Body of pancreas (tissue), 4 donors: ENCODE data around the gene SLC35F4. TPM values are rescaled to one million over a fixed set of nuclear protein-coding genes. Genes with fewer than 3 reads are reported as not detected.

ENCODE experiments used
- ATAC-seq: fragments of 150-250 bp; one replicate; pipeline ENCODE4 v1.9.1; 2016
- DNase-seq, 4 donors: peaks; one replicate each; pipeline ENCODE4 v3.0.0-alpha.2; 2019
- H3K27ac ChIP-seq, 4 donors: fragments of 200-600 bp; sonication (generic); 1 replicate in 3 of 4; 2 replicates in 1 of 4; pipeline versions ENCODE4 v1.5.1 to v1.6.1; 2016 to 2019; ENCODE audit warnings: mild to moderate bottlenecking in 1 of 4, mixed read lengths in 1 of 4, moderate library complexity in 1 of 4
- H3K27me3 ChIP-seq, 2 donors: fragments of 200-600 bp; sonication (generic); one replicate each; pipeline ENCODE4 v1.6.0; 2016; ENCODE audit warnings: mild to moderate bottlenecking in 1 of 2
- H3K36me3 ChIP-seq, 2 donors: fragments of 200-600 bp; sonication (generic); replicated peaks in 1 of 2; 2 replicates each; pipeline ENCODE4 v1.5.1; 2016; ENCODE audit warnings: low read depth in 2 of 2; ENCODE audit not compliant: insufficient read depth in 1 of 2
- H3K4me1 ChIP-seq: fragments of 200-600 bp; sonication (generic); one replicate; pipeline ENCODE4 v1.6.0; 2016
- H3K4me3 ChIP-seq, 2 donors: fragments of 200-600 bp; sonication (generic); 1 replicate in 1 of 2; 2 replicates in 1 of 2; pipeline ENCODE4 v1.5.1; 2016 to 2019
- H3K9me3 ChIP-seq, 3 donors: fragments of 200-600 bp; sonication (generic); 1 replicate in 2 of 3; 2 replicates in 1 of 3; pipeline ENCODE4 v1.5.1; 2016
- CTCF ChIP-seq, 7 experiments: fragments of 450-650 bp in 4 of 7; fragments of 200-600 bp in 3 of 7; sonication (generic) in 3 of 7; IDR thresholded peaks; one replicate each; pipeline ENCODE4 v1.5.1; 2016 to 2019; ENCODE audit warnings: antibody characterized with exemption in 7 of 7
- POLR2A ChIP-seq, 3 donors: fragments of 450-650 bp; IDR thresholded peaks; one replicate each; pipeline ENCODE4 v1.6.1; 2016; ENCODE audit warnings: antibody characterized with exemption in 3 of 3, mild to moderate bottlenecking in 2 of 3
- WGBS, 2 donors: methylation state at CpG; one replicate each; pipeline ENCODE4 v1.1.5; 2017; 5-methylcytosine and 5-hydroxymethylcytosine counted together
- intact Hi-C: fragments of 100-400 bp; cut with DNase I; formaldehyde crosslinking; loops from one replicate; pipeline ENCODE4 v1.15.1; 2023
- total RNA-seq, 2 donors: library from RNA; depleted of rRNA; stranded (reverse); fragments of >200 nt; gene quantifications; one replicate each; pipeline ENCODE4 v1.1.0, GENCODE V29; 2016

Gene SLC35F4
- total RNA-seq, 2 donors from 2014 or later: not detected

DNA sequence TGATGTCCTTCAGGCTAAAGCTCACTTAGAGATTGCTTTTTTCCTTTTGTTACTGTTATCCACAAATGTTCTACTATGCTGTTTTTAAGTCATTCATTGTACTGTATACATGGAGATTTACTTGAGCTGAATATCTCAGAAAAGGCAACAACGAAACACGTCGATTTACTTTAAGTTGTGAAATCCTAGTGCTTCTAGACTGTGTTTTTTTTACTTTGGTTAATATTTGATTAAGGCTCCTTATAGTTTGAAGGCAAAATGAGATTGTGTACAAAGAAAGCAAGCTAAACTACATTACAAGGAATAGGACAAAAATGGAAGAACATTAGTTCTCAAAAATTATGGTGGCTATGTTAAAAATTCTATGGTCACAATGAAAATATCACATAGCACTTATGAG is 114.5 kb downstream of the SLC35F4 start:
- H3K4me3 ChIP-seq: no peak overlapping the region
- no peaks in the 10 kb centered on the region for H3K27me3 ChIP-seq
- no peak overlapping the region for H3K27ac ChIP-seq
- peaks cover 19% of the 10 kb centered on the region for H3K4me1 ChIP-seq
- 44% methylated on average over 3 of the region's 3 CpGs for WGBS, 2 donors
- no peaks in the 10 kb centered on the region for H3K36me3 ChIP-seq
- ATAC-seq: no peak
- intact Hi-C loops: no loop called here
- TF ChIP-seq CTCF (IDR thresholded peaks at IDR 0.05) (no peak), POLR2A (IDR thresholded peaks at IDR 0.05) (no peak)
- no peaks in the 10 kb centered on the region for H3K9me3 ChIP-seq
- DNase-seq: no peak

- Histone ChIP-seq H3K4me3 (no peak overlapping the region), H3K27me3 (no peaks in the 10 kb centered on the region), H3K4me1 (peaks cover 10% of the 10 kb centered on the region), H3K27ac (no peak overlapping the region), H3K9me3 (no peaks in the 10 kb centered on the region), H3K36me3 (no peaks in the 10 kb centered on the region)
- no peak for TF ChIP-seq POLR2A (IDR thresholded peaks at IDR 0.05)
- TF ChIP-seq CTCF (IDR thresholded peaks at IDR 0.05): no peak
- WGBS, 2 donors: 43 to 48% methylated on average over 3 of the region's 3 CpGs
- intact Hi-C loops: no loop called here
- DNase-seq (peak in 1 of 4 donors; percentile 20), ATAC-seq (no peak)
These were observed 116.6 kb downstream of the SLC35F4 start for GRCh38 chr14:57749267-57749666.

GRCh38 chr14:57748279-57748678 is 117.6 kb downstream of the SLC35F4 start:
- H3K4me3 ChIP-seq: no peak overlapping the region
- H3K36me3 ChIP-seq: no peaks in the 10 kb centered on the region
- TF ChIP-seq CTCF (IDR thresholded peaks at IDR 0.05) (no peak), POLR2A (IDR thresholded peaks at IDR 0.05) (no peak)
- DNase-seq (no peak), ATAC-seq (no peak)
- H3K4me1 ChIP-seq: peaks cover 9% of the 10 kb centered on the region
- H3K27me3 ChIP-seq: no peaks in the 10 kb centered on the region
- peak overlapping the region in 1 of 4 donors; percentile 9 for H3K27ac ChIP-seq
- H3K9me3 ChIP-seq: no peaks in the 10 kb centered on the region
- 96 to 100% methylated on average over 1 of the region's 1 CpG for WGBS, 2 donors
- intact Hi-C loops: no loop called here

DNA sequence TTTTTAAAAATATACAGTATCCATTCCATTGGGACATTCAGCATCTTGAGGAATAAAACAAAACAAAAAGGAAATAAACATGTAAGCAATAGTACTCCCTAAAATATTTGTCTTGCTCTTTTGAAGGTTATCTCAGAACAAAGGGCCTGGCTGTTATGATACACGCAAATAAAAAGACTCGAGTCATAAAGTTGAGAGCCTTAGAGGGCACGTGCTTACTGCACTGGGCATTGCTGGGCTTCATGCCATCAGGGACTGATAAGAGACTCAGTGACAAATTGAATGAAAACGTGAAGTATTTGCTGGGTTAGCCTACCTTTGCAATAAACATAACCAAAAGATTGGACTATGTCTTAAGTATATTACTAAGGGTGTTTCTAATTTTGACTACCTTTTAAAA is 118.9 kb downstream of the SLC35F4 start:
- TF ChIP-seq CTCF (IDR thresholded peaks at IDR 0.05) (no peak), POLR2A (IDR thresholded peaks at IDR 0.05) (no peak)
- ATAC-seq: peak; percentile 89
- H3K36me3 ChIP-seq: no peaks in the 10 kb centered on the region
- H3K4me3 ChIP-seq: no peak overlapping the region
- intact Hi-C loops: no loop called here
- peak; percentile 56 to 82 (median 79) for DNase-seq
- peaks cover 9% of the 10 kb centered on the region for H3K4me1 ChIP-seq
- no peaks in the 10 kb centered on the region for H3K27me3 ChIP-seq
- 12 to 13% methylated on average over 4 of the region's 4 CpGs for WGBS, 2 donors
- H3K27ac ChIP-seq: peak overlapping the region in 2 of 4 donors; percentile 42 to 44
- H3K9me3 ChIP-seq: no peaks in the 10 kb centered on the region

- H3K36me3 ChIP-seq: no peaks in the 10 kb centered on the region
- no peak for ATAC-seq
- DNase-seq: no peak
- WGBS, 2 donors: 34 to 39% methylated on average over 1 of the region's 1 CpG
- H3K4me1 ChIP-seq: peaks cover 9% of the 10 kb centered on the region
- TF ChIP-seq CTCF (IDR thresholded peaks at IDR 0.05): no peak
- no peak overlapping the region for H3K4me3 ChIP-seq
- intact Hi-C loops: no loop called here
- H3K27me3 ChIP-seq: no peaks in the 10 kb centered on the region
- no peaks in the 10 kb centered on the region for H3K9me3 ChIP-seq
- H3K27ac ChIP-seq: peak overlapping the region in 2 of 4 donors; percentile 42 to 44
These were observed 119.3 kb downstream of the SLC35F4 start for GRCh38 chr14:57746563-57746962.
